Measurements from ENCODE around the gene FYB1.

DNA sequence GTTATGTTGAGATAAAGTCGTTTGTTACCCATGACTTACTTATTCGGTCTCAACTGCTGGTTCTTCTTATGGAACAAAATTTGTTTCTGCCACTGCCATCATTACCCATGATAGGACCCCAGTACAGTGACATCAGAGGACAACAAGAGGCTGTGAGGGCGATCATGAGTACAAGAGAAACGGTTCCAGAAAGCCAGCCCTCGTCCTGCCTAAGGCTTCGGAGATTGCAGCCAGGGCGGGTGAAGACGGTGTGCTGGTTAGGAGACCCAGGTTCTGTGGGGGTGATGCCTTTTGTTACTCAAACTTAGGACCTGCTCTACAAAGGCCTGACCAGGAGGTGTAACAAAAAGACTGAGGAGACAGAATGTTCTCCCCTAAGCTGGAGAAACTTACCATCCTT lies 10.9 kb downstream of the FYB1 start:
- no peak for TF ChIP-seq POLR2AphosphoS5 (IDR thresholded peaks at IDR 0.05; ENCODE audit: low read depth, low read length)
- TF ChIP-seq, protein P1, sequence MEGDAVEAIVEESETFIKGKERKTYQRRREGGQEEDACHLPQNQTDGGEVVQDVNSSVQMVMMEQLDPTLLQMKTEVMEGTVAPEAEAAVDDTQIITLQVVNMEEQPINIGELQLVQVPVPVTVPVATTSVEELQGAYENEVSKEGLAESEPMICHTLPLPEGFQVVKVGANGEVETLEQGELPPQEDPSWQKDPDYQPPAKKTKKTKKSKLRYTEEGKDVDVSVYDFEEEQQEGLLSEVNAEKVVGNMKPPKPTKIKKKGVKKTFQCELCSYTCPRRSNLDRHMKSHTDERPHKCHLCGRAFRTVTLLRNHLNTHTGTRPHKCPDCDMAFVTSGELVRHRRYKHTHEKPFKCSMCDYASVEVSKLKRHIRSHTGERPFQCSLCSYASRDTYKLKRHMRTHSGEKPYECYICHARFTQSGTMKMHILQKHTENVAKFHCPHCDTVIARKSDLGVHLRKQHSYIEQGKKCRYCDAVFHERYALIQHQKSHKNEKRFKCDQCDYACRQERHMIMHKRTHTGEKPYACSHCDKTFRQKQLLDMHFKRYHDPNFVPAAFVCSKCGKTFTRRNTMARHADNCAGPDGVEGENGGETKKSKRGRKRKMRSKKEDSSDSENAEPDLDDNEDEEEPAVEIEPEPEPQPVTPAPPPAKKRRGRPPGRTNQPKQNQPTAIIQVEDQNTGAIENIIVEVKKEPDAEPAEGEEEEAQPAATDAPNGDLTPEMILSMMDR (IDR thresholded peaks at IDR 0.05) = no peak

Data from Panc1 (cell line).